Muscle layer of duodenum (tissue), 2 donors: Measurements from ENCODE around the gene IDH3B.

Source experiments
- H3K27ac ChIP-seq: one replicate; pipeline ENCODE4 v1.7.0; 2013; ENCODE audit warnings: mild to moderate bottlenecking, low read length
- H3K27me3 ChIP-seq: one replicate; pipeline ENCODE4 v1.7.0; 2013; ENCODE audit warnings: low read depth, mild to moderate bottlenecking, control low read depth, low read length
- H3K36me3 ChIP-seq, 2 donors: one replicate each; pipeline ENCODE4 v1.7.0; 2013; ENCODE audit warnings: low read length in 2 of 2, control low read depth in 1 of 2, mild to moderate bottlenecking in 1 of 2; ENCODE audit not compliant: insufficient read depth in 2 of 2, control insufficient read depth in 1 of 2
- H3K4me1 ChIP-seq, 2 donors: one replicate each; pipeline ENCODE4 v1.7.0; 2013; ENCODE audit warnings: low read length in 2 of 2, mild to moderate bottlenecking in 2 of 2, control low read depth in 1 of 2, moderate library complexity in 1 of 2; ENCODE audit not compliant: insufficient read depth in 2 of 2, control insufficient read depth in 1 of 2
- H3K4me3 ChIP-seq, 2 donors: one replicate each; pipeline ENCODE4 v1.7.0; 2013; ENCODE audit warnings: low read length in 2 of 2, low read depth in 1 of 2, mild to moderate bottlenecking in 1 of 2
- H3K9me3 ChIP-seq, 2 donors: one replicate each; pipeline ENCODE4 v1.7.0; 2013; ENCODE audit warnings: low read length in 2 of 2, control low read depth in 1 of 2, mild to moderate bottlenecking in 1 of 2; ENCODE audit not compliant: control insufficient read depth in 1 of 2
- donor health status: healthy.

IDH3B gene

GRCh38 chr20:2631228-2631627, 32.8 kb downstream of the IDH3B start:
- H3K4me1 ChIP-seq = no peaks in the 10 kb centered on the region
- no peaks in the 10 kb centered on the region for H3K36me3 ChIP-seq
- no peak overlapping the region for H3K4me3 ChIP-seq
- H3K27me3 ChIP-seq = no peaks in the 10 kb centered on the region
- no peak overlapping the region for H3K27ac ChIP-seq
- peaks cover 0 to 10% of the 10 kb centered on the region in 2 donors for H3K9me3 ChIP-seq

- H3K27ac ChIP-seq = no peak overlapping the region
- peaks cover 0 to 10% of the 10 kb centered on the region in 2 donors for H3K9me3 ChIP-seq
- H3K4me3 ChIP-seq = no peak overlapping the region
- H3K4me1 ChIP-seq = no peaks in the 10 kb centered on the region
- H3K36me3 ChIP-seq = no peaks in the 10 kb centered on the region
- no peaks in the 10 kb centered on the region for H3K27me3 ChIP-seq
Measured at GRCh38 chr20:2626853-2627541, 37.0 kb downstream of the IDH3B start.

- H3K9me3 ChIP-seq = peaks cover 0 to 10% of the 10 kb centered on the region in 2 donors
- H3K4me3 ChIP-seq = no peak overlapping the region
- no peaks in the 10 kb centered on the region for H3K36me3 ChIP-seq
- H3K4me1 ChIP-seq = no peaks in the 10 kb centered on the region
- no peak overlapping the region for H3K27ac ChIP-seq
- H3K27me3 ChIP-seq = no peaks in the 10 kb centered on the region
Measured at GRCh38 chr20:2625062-2625461, 39.0 kb downstream of the IDH3B start.

GRCh38 chr20:2624190-2624589, 39.8 kb downstream of the IDH3B start:
- H3K4me1 ChIP-seq = no peaks in the 10 kb centered on the region
- no peaks in the 10 kb centered on the region for H3K36me3 ChIP-seq
- no peak overlapping the region for H3K27ac ChIP-seq
- H3K4me3 ChIP-seq = no peak overlapping the region
- peaks cover 0 to 12% of the 10 kb centered on the region in 2 donors for H3K9me3 ChIP-seq
- H3K27me3 ChIP-seq = no peaks in the 10 kb centered on the region

GRCh38 chr20:2619961-2620595, 43.9 kb downstream of the IDH3B start:
- no peak overlapping the region for H3K27ac ChIP-seq
- peaks cover 0 to 2% of the 10 kb centered on the region in 2 donors for H3K9me3 ChIP-seq
- H3K4me1 ChIP-seq = no peaks in the 10 kb centered on the region
- no peaks in the 10 kb centered on the region for H3K27me3 ChIP-seq
- H3K4me3 ChIP-seq = no peak overlapping the region
- no peaks in the 10 kb centered on the region for H3K36me3 ChIP-seq

GRCh38 chr20:2619337-2619736, 44.7 kb downstream of the IDH3B start:
- H3K27ac ChIP-seq = no peak overlapping the region

GRCh38 chr20:2618815-2619214, 45.2 kb downstream of the IDH3B start:
- H3K9me3 ChIP-seq = peaks cover 0 to 2% of the 10 kb centered on the region in 2 donors
- no peak overlapping the region for H3K27ac ChIP-seq
- H3K27me3 ChIP-seq = no peaks in the 10 kb centered on the region
- no peaks in the 10 kb centered on the region for H3K36me3 ChIP-seq
- H3K4me3 ChIP-seq = no peak overlapping the region
- H3K4me1 ChIP-seq = no peaks in the 10 kb centered on the region

More at GRCh38 chr20:2619337-2619736, 44.7 kb downstream of the IDH3B start:
- no peaks in the 10 kb centered on the region for H3K4me1 ChIP-seq
- H3K27me3 ChIP-seq = no peaks in the 10 kb centered on the region
- H3K4me3 ChIP-seq = no peak overlapping the region
- H3K9me3 ChIP-seq = peaks cover 0 to 2% of the 10 kb centered on the region in 2 donors
- no peaks in the 10 kb centered on the region for H3K36me3 ChIP-seq

GRCh38 chr20:2617099-2617714, 46.8 kb downstream of the IDH3B start:
- no peak overlapping the region for H3K27ac ChIP-seq
- no peaks in the 10 kb centered on the region for H3K36me3 ChIP-seq
- H3K4me3 ChIP-seq = no peak overlapping the region
- peaks cover 0 to 2% of the 10 kb centered on the region in 2 donors for H3K9me3 ChIP-seq
- H3K4me1 ChIP-seq = no peaks in the 10 kb centered on the region
- H3K27me3 ChIP-seq = no peaks in the 10 kb centered on the region

GRCh38 chr20:2616634-2617033, 47.4 kb downstream of the IDH3B start:
- H3K4me1 ChIP-seq = no peaks in the 10 kb centered on the region
- no peak overlapping the region for H3K27ac ChIP-seq
- H3K4me3 ChIP-seq = no peak overlapping the region
- H3K36me3 ChIP-seq = no peaks in the 10 kb centered on the region
- H3K9me3 ChIP-seq = peaks cover 0 to 2% of the 10 kb centered on the region in 2 donors
- H3K27me3 ChIP-seq = no peaks in the 10 kb centered on the region

GRCh38 chr20:2612073-2612472, 51.9 kb downstream of the IDH3B start:
- Histone ChIP-seq H3K36me3 (no peaks in the 10 kb centered on the region), H3K4me3 (no peak overlapping the region), H3K4me1 (no peaks in the 10 kb centered on the region), H3K9me3 (peaks cover 4 to 5% of the 10 kb centered on the region in 2 donors), H3K27me3 (no peaks in the 10 kb centered on the region), H3K27ac (no peak overlapping the region)

GRCh38 chr20:2610941-2611720, 52.9 kb downstream of the IDH3B start:
- H3K27me3 ChIP-seq = no peaks in the 10 kb centered on the region
- no peaks in the 10 kb centered on the region for H3K36me3 ChIP-seq
- no peak overlapping the region for H3K27ac ChIP-seq
- H3K4me3 ChIP-seq = no peak overlapping the region
- H3K4me1 ChIP-seq = no peaks in the 10 kb centered on the region
- peaks cover 5 to 7% of the 10 kb centered on the region in 2 donors for H3K9me3 ChIP-seq
